ENCODE data around the gene NEK10. TPM values are rescaled to one million over a fixed set of nuclear protein-coding genes. Genes with fewer than 3 reads are reported as not detected.

NEK10 gene
- total RNA-seq, 1 experiment from 2014 or later = 0.66 TPM

DNA sequence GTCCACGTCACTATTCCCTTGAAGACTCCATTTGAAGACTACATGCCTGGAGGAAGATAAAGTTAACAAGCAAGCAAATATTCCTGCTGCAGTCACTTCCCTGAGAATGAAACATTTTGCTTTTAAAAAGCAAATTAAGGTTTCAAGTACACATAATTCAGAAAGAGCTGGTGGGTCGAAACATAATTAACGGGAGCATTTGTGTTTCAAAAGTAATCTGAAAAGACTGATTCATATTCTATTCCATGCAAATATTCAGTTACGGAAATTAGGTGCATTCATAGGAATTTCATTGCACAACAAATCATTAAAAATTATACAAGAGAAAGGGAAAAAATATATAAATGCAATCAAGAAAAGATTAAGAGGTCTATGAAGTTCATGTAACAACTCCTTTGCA lies 260.9 kb downstream of the NEK10 start:
- no peak overlapping the region for H3K23ac ChIP-seq (ENCODE audit: insufficient read length, low read depth, low read length)
- H3K4me3 Mint-ChIP-seq = no peak overlapping the region
- H3K9ac ChIP-seq (ENCODE audit: extremely low read depth, insufficient read length, low read length) = no peak overlapping the region
- no peaks in the 10 kb centered on the region for H3K79me1 ChIP-seq (ENCODE audit: insufficient read depth, low read depth, low read length, poor library complexity, severe bottlenecking)
- H2BK120ac ChIP-seq (ENCODE audit: low read depth, low read length, poor library complexity, severe bottlenecking) = no peak overlapping the region
- no peak overlapping the region for H2BK15ac ChIP-seq (ENCODE audit: low read depth, low read length)
- no peak overlapping the region for H3K4ac ChIP-seq (ENCODE audit: low read depth, low read length)
- no peaks in the 10 kb centered on the region for H3K23me2 ChIP-seq (ENCODE audit: insufficient read length, low read depth, low read length, poor library complexity, severe bottlenecking)
- H3K9me3 ChIP-seq (ENCODE audit: control insufficient read depth, low read depth, low read length) = no peaks in the 10 kb centered on the region
- H3K18ac ChIP-seq (ENCODE audit: insufficient read length, low read depth, low read length) = no peak overlapping the region
- WGBS (ENCODE audit: extremely low coverage, insufficient read length, low lambda C conversion rate) = no CpG with 5 or more reads among the region's 4 CpGs
- no peak overlapping the region for H3K14ac ChIP-seq (ENCODE audit: insufficient read depth, low read length)
- no peak overlapping the region for H2BK20ac ChIP-seq (ENCODE audit: low read depth, low read length, poor library complexity, severe bottlenecking)
- peak overlapping the region in 1 of 3 experiments; percentile 42; a peak in 4 of 7 replicates for H3K27ac Mint-ChIP-seq
- H3K79me2 ChIP-seq (ENCODE audit: insufficient read depth, low read length) = no peaks in the 10 kb centered on the region
- H2AK5ac ChIP-seq (ENCODE audit: insufficient read length, low read length) = no peak overlapping the region
- H4K20me1 ChIP-seq (ENCODE audit: control insufficient read depth, insufficient read depth, insufficient read length) = no peaks in the 10 kb centered on the region
- no peaks in the 10 kb centered on the region for H3K36me3 Mint-ChIP-seq (ENCODE audit: insufficient read depth in 1 of 3, low read depth in 3 of 3)
- no peak overlapping the region for H4K91ac ChIP-seq (ENCODE audit: insufficient read length, low read depth, low read length)
- no peak overlapping the region for H3K4me2 ChIP-seq (ENCODE audit: insufficient read depth, insufficient read length, low read length)
- no peak overlapping the region for H3K56ac ChIP-seq (ENCODE audit: insufficient read length, low read depth, low read length)
- H3K27me3 Mint-ChIP-seq (ENCODE audit: low read depth) = no peaks in the 10 kb centered on the region
- H3K4me1 Mint-ChIP-seq = peaks cover 34 to 39% of the 10 kb centered on the region in 2 experiments
- H2BK5ac ChIP-seq (ENCODE audit: insufficient read length, low read length) = no peak overlapping the region
- H3K27me3 ChIP-seq (ENCODE audit: insufficient read depth, low read length) = no peaks in the 10 kb centered on the region
- H3K9me3 Mint-ChIP-seq = no peaks in the 10 kb centered on the region
- H4K5ac ChIP-seq (ENCODE audit: insufficient read length, low read depth, low read length) = no peak overlapping the region
- no peak overlapping the region for H4K8ac ChIP-seq (replicated peaks; ENCODE audit: insufficient read length, low read depth, low read length)
- H3K27ac ChIP-seq (ENCODE audit: insufficient read length, low read depth, low read length) = no peak overlapping the region
- TF ChIP-seq, protein P1, sequence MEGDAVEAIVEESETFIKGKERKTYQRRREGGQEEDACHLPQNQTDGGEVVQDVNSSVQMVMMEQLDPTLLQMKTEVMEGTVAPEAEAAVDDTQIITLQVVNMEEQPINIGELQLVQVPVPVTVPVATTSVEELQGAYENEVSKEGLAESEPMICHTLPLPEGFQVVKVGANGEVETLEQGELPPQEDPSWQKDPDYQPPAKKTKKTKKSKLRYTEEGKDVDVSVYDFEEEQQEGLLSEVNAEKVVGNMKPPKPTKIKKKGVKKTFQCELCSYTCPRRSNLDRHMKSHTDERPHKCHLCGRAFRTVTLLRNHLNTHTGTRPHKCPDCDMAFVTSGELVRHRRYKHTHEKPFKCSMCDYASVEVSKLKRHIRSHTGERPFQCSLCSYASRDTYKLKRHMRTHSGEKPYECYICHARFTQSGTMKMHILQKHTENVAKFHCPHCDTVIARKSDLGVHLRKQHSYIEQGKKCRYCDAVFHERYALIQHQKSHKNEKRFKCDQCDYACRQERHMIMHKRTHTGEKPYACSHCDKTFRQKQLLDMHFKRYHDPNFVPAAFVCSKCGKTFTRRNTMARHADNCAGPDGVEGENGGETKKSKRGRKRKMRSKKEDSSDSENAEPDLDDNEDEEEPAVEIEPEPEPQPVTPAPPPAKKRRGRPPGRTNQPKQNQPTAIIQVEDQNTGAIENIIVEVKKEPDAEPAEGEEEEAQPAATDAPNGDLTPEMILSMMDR (conservative IDR thresholded peaks at IDR 0.05) = no peak
- H2AFZ ChIP-seq (ENCODE audit: low read length) = no peak overlapping the region
- no peak for DNase-seq
- peaks cover 15% of the 10 kb centered on the region; the same call in 1 of the 2 replicates for H3K4me1 ChIP-seq (ENCODE audit: insufficient read depth, low read length)
- no peak overlapping the region for H2BK12ac ChIP-seq (ENCODE audit: insufficient read length, low read depth, low read length)
- no peak overlapping the region for H3T11ph ChIP-seq (ENCODE audit: low read length)

Measured in H9 (cell line).